T-helper 1 cell treated with Interleukin-12 subunit alpha and Interleukin-12 subunit beta and Interleukin-4 antibody, amounts not matched to agents 30 ng/mL and 1 ng/mL, for 36 hours (primary cell): Measurements from ENCODE around the gene SLC6A6. TPM values are rescaled to one million over a fixed set of nuclear protein-coding genes. Genes with fewer than 3 reads are reported as not detected.

Experiments used
- intact Hi-C: fragments of 100-400 bp; cut with micrococcal nuclease; formaldehyde crosslinking; loops from one replicate; pipeline ENCODE4 v1.15.1; 2024
- total RNA-seq: library from RNA; stranded (reverse); gene quantifications from 2 replicates; pipeline ENCODE4 v1.2.3, GENCODE V29; 2022

Gene SLC6A6
- total RNA-seq, 1 donor from 2014 or later: 43.3 TPM

GRCh38 chr3:14415501-14415900 is 13.1 kb downstream of the SLC6A6 start:
- intact Hi-C loops: no loop called here

- intact Hi-C loops: no loop called here
These were observed 14.0 kb downstream of the SLC6A6 start for GRCh38 chr3:14416453-14416852.

DNA sequence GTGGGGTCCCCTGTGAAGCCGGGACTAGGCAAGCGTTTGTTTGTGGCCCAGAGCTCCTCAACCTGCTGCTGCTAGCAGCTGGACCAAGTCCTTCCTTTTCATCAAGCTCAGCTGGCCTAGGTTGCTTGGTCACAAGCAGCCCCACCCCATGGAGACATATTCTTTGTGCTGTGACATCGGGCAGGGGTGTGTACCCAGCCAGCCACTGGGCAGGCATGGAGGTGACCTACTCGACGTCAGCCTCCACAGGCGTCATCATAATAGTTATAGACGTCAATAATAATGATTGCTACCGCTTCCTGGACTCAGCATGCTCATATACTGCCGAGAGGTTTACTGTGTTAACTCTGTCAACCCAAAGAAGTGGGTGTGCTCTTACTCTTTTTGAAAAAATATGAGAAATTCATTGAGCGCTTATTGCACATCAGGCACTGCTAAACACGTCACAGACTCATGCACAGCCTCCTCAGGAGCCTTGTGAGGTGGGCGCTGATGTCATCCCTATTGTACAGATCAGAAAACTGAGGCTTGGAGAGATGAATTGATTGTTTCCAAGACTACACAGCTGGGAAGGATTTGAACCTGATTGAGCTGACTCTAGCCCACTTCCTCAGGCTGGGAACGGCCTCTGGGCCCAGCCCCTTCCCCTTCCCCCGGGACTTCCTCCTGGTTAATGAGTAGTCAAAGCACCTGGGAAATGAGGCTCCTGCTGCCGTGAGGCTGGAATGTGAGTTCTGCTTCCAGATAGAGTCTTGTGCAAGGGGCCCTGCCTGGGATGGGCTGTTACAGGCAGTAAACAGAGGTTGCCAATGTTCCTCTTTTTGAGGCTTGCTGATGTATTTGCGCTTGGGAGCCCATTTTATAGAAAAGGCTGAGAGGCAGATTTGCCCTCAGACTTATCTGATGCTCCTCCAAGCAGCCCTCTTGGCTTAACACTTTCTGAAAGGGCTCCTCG is 16.2 kb downstream of the SLC6A6 start:
- intact Hi-C loops: no loop called here

DNA sequence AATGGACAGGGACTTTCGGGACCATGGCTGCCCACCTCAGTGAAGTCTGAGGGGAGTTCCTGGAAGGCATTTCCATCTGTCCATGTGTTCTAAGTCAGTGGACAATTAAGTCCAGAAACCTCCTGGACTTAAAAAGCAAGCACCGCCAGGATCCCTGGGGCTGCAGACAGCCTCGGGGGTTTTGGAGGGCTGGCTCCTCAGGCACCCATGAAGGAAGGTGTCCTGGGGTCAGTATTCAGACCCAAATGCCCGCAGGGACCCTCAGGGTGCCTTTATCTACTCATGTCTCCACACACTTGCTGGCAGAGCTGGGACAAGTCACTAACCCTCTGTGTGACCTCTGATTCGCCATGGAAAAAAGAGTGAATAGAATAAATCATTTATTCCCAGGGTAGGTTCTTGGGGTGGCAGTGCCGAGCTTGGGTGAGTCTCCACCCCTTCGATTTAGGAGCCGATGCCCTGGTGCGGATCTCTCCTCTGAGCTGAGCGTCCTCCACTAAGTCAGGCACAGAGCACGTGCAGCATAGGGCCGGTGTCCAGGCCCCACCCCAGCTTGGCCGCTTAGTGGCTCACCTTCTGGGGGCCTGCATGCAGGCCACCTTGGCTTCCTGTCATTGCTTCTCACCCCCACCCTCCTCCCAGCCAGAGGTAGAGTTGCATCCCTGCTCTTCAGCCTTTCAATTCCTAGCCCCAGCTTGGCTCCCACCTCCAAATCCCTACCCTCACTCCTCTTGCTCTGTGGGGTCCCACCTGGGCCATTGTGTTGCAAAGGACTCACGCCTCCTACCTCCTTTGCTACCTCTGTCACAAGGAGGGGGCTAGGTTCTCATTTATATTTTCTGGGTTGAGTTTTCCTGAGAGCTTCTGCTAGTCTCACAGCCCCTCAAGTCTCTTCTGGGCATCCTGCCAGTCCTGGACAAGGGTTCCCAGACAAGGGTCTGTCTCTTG is 19.9 kb downstream of the SLC6A6 start:
- intact Hi-C loops: no loop called here

- intact Hi-C loops: no loop called here
These were observed 20.9 kb downstream of the SLC6A6 start for GRCh38 chr3:14423197-14423743.

- intact Hi-C loops: loop anchor here (1.0 kb wide), 2 partner anchors 8 to 14 kb away; no protein-coding TSS in a partner anchor
These were observed 21.6 kb downstream of the SLC6A6 start for GRCh38 chr3:14423963-14424362.

DNA sequence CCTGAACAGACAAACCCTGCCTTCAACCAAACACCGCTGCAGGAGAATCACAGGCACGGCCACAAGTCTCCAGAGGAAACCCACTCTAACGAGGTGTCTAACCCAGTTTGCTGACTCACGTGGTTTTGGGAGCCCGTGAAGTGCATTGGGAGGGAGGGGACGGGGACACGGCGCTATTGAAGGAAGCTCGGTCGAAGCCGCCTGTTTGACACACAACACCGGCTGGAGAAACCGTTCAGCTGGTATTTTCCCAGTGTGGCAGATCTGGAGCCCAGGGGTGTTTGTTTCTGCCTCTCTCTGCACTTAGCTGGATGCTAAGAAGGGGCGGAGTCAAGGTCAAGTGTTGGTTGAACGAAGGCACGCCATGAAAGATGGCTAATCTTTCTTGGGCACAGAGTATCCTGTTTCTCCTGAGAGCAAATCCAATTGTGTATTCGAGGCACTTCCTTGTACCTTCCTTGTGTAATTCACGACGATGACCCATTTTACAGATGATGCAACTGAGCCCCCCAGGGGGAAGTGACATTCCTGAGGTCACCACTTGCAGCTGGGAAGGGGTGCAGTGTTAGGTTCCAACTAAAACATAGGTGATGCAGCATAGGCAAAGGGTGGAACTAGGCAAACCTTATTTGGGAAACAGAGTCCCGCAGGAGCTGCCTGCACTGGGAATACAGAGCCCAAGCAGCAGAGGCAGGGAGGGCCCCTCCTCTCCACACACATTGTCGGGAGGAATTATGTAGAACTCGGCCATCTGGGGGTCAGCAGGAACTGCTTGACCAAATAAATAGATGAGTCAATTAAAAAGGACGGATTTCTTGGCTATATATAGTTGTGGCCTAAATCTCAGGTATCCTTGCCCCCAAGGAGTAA is 22.5 kb downstream of the SLC6A6 start:
- intact Hi-C loops: loop anchor here (1.0 kb wide), 2 partner anchors 7 to 15 kb away; no protein-coding TSS in a partner anchor

GRCh38 chr3:14425581-14426304 is 23.3 kb downstream of the SLC6A6 start:
- intact Hi-C loops: no loop called here

GRCh38 chr3:14426305-14426620 is 23.9 kb downstream of the SLC6A6 start:
- intact Hi-C loops: no loop called here

- intact Hi-C loops: no loop called here
These were observed 26.0 kb downstream of the SLC6A6 start for GRCh38 chr3:14428087-14429033.

- intact Hi-C loops: no loop called here
These were observed 26.8 kb downstream of the SLC6A6 start for GRCh38 chr3:14429237-14429636.

DNA sequence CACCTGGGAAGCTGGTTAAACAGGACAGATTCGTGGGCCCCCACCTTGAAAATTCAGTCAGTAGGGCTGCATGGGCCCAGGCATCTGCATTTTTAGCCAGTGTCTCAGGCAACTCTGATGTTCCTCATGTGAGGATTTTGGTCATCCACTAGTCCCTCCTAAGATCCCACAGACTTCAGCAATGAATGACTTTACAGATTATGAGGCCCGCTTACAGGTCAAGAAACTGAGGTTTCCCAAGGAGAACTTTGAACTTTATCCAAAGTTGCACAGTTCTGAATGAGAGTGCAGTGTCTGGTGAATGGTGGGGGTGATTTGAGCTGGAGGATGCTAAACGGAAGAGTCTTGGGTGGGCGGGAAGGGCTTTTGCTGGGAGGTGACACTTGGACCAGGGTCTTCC is 27.2 kb downstream of the SLC6A6 start:
- intact Hi-C loops: loop anchor here (5.0 to 10.0 kb wide), 2 partner anchors 635 to 1417 kb away; partner anchors contain the start of gene MRPS25

- intact Hi-C loops: loop anchor here (5.0 to 10.0 kb wide), 2 partner anchors 635 to 1418 kb away; partner anchors contain the start of gene MRPS25
These were observed 27.6 kb downstream of the SLC6A6 start for GRCh38 chr3:14430053-14430452.

GRCh38 chr3:14430706-14431451 is 28.5 kb downstream of the SLC6A6 start:
- intact Hi-C loops: loop anchor here (5.0 to 10.0 kb wide), 2 partner anchors 634 to 1419 kb away; partner anchors contain the start of gene MRPS25

DNA sequence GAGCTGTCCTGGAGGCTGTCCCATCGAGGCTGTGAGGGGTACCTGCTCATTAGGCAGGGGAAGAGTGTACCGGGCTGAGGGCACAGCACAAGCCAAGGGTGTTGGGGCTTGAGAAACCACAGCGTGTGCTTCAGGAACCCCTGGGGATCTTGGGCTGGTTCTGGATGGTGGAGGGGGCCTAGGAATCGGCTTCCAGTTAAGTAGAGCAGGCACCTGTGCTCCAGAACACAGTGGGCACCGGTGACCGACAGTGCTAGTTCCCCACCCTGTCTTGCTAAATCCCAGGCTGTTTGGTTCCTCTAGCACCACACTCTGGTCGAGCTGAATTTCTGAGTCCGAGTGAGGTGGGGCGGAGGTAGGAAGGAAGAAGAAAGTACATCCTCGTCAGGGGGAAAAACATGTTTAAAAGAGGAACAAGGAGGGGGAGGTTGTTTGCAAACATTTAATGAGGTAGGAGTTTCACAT is 29.1 kb downstream of the SLC6A6 start:
- intact Hi-C loops: loop anchor here (5.0 to 10.0 kb wide), 2 partner anchors 633 to 1419 kb away; partner anchors contain the start of gene MRPS25

DNA sequence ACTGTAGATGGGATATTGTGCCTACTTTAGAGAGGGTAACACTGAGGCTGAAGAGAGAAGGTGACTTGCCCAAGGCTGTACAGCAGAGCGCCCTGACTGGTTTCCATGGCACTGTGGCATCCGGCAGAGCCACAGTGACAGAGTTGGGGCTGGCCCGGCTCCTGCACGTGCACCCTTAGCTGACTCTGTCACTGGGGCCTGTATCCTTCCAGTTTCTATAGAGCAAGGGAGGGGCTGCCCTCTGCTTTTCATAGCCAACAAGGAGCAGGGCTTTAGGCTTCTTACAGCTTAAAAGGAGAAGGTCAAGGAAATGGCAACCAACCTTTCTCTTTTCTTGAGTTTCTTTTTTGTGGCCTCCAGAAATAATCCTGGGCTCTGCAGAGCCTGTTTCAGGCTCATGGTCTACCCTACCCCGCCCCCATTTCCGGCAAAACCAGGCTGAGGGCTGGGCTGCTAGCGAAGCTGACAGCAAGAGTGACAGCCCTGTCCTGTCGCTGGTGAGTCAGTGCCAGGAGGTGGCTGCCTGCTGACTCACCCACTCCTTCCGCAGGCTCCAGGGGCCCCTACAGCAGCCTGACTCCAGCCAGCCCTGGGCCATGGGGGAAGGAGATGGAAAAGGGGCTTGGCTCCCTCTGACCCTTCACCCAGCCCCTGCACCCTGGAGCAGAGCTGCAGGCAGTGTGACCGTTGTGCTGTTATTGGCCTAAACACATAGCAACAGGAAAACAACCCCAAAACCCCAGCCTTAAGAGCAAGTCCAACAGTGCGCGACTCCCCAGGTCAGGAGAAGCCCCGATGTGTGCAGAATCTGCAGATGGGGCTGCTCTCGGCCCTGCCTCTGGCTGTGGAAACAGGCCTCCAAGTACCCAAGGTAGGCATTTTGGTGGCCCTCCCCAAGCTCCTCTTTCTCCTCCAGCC is 29.8 kb downstream of the SLC6A6 start:
- intact Hi-C loops: loop anchor here (1.0 to 10.0 kb wide), 16 partner anchors 8 to 1420 kb away; partner anchors contain the start of genes CCDC174, CHCHD4, HDAC11 and LSM3
